Measurements from ENCODE around the gene PSMB1.
"Not testable (repeated sequence)": the region's sequence is repeated elsewhere in the genome, so short reads cannot be mapped to it uniquely, and the experiment has no call there.

Gene PSMB1

DNA sequence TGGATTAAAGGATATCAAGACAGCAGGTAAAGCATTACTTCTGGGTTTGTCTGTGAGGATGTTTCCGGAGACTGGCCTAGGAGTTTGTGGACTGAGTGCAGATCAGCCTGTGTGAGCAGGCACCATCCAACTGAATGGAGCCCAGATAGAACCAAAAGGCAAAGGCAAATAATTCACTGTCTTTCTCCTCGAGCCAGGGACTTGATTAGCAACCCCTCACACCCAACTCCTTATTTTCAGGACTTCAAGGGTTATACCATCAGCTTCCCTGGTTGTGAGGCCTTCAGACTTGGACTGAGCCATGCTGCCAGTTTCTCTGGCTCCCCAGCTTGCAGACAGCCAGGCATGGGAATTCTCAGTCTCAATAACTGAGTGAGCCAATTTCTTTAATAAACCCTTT lies 19.3 kb downstream of the PSMB1 start:
- DNase-seq, result no peak

GRCh38 chr6:170532867-170533488 lies 20.1 kb downstream of the PSMB1 start:
- no peak for DNase-seq

- peak; percentile 26 for DNase-seq
Observed at GRCh38 chr6:170529839-170530469, 23.2 kb downstream of the PSMB1 start.

DNA sequence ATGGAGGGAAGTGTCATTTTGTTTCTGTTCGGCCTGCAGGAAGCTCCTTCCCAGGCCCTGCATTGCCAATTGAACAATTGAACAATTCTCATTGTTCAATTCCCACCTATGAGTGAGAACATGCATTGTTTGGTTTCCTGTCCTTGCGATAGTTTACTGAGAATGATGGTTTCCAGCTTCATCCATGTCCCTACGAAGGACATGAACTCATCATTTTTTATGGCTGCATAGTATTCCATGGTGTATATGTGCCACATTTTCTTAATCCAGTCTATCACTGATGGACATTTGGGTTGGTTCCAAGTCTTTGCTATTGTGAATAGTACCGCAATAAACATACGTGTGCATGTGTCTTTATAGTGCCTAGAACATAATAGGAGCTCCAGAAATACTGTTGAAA lies 25.1 kb downstream of the PSMB1 start:
- not testable (repeated sequence) for DNase-seq

GRCh38 chr6:170525795-170526194 lies 27.3 kb downstream of the PSMB1 start:
- DNase-seq, result no peak

GRCh38 chr6:170524172-170524502 lies 29.0 kb downstream of the PSMB1 start:
- DNase-seq, result no peak

DNA sequence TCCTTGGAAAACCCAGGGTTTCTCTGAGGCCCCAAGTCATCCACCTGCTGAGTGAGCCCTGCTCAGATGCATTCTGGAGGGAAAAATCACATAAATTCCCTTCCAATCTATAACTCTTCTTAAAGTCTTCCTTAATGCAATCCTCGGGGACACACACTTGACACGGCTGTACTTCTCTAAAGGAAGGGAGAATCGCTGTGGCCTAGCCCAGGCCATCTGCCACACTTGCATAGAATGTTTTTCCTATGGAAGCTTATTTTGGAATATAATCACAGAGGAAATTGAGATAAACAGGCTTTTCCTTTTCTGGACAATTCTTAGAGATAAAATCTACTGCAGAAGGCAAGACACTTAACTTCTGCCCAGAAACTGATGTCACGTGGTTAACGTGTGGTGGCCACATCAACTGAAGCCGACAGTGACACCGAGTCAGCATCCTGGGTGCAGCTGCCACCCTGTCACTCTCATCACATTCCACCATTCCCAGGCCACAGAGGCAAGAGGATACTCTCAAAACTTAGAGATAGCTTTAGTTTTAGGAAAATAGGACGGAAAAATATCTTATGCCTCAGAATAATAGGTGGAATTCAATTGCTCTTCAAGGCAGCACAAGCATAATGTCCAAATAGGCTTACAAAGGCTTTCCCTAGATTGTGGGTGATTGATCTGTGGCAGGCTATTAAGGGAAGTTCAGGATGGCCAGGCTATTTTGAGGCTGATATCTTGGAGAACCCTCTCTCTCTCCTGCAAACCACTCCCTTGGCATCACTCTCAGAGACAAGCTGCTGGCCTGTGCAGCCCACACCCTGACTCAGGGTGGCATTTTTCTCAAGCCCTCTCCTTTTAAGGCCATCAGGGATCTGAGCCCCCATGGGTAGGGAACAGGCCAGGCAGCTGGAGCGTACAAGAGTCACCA lies 29.6 kb downstream of the PSMB1 start:
- DNase-seq, result no peak

- DNase-seq, result no peak
Observed at GRCh38 chr6:170522565-170523183, 30.4 kb downstream of the PSMB1 start.

GRCh38 chr6:170516783-170517616 lies 36.1 kb downstream of the PSMB1 start:
- DNase-seq, result no peak

- DNase-seq, result no peak
Observed at GRCh38 chr6:170514908-170515307, 38.2 kb downstream of the PSMB1 start.

- no peak for DNase-seq
Observed at GRCh38 chr6:170512249-170512648, 40.9 kb downstream of the PSMB1 start.

DNA sequence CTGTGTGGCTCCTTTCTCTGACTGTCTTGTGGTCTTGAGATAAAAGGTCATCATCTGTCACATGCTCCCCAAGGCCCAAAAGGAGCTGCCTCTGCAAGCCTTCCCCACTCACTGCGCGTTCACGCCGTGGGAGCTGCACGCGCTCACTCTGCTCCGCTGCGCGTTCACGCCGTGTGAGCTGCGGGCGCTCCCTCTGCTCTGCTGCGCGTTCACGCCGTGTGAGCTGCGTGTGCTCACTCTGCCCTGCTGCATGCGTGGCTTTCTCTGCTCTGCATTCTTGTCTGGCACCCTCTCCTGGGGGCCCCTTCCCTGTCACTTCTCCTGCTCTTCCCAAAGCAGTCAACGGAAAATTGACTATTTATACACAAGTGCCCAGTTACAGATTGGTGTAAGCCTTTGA lies 42.5 kb downstream of the PSMB1 start:
- DNase-seq, result no peak

DNA sequence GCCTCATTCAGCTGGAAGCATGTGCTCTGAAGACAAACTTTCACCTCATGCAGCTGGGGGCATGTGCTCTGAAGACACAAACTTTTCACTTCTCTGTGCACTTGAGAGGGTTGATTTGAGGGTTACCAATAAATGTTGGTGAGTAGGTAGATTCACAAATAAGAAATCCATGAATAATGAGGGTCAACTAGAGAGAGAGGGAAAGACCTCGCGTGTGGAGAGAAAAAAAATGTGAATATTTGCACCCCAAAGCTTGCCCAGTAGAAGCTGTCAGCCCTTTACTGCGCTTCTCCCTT lies 43.4 kb downstream of the PSMB1 start:
- DNase-seq, result no peak

DNA sequence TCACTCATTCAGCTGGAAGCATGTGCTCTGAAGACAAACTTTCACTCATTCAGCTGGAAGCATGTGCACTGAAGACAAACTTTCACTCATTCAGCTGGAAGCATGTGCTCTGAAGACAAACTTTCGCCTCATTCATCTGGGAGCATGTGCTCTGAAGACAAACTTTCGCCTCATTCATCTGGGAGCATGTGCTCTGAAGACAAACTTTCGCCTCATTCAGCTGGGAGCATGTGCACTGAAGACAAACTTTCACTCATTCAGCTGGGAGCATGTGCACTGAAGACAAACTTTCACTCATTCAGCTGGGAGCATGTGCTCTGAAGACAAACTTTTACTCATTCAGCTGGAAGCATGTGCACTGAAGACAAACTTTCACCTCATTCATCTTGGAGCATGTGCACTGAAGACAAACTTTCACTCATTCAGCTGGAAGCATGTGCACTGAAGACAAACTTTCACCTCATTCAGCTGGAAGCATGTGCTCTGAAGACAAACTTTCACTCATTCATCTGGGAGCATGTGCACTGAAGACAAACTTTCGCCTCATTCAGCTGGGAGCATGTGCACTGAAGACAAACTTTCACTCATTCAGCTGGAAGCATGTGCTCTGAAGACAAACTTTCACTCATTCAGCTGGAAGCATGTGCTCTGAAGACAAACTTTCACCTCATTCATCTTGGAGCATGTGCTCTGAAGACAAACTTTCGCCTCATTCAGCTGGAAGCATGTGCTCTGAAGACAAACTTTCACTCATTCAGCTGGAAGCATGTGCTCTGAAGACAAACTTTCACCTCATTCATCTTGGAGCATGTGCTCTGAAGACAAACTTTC lies 44.0 kb downstream of the PSMB1 start:
- DNase-seq, result not testable (repeated sequence)

DNA sequence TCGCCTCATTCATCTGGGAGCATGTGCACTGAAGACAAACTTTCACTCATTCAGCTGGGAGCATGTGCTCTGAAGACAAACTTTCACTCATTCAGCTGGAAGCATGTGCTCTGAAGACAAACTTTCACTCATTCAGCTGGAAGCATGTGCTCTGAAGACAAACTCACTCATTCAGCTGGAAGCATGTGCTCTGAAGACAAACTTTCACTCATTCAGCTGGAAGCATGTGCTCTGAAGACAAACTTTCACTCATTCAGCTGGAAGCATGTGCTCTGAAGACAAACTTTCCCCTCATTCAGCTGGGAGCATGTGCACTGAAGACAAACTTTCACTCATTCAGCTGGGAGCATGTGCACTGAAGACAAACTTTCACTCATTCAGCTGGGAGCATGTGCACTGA lies 44.8 kb downstream of the PSMB1 start:
- DNase-seq, result not testable (repeated sequence)

DNA sequence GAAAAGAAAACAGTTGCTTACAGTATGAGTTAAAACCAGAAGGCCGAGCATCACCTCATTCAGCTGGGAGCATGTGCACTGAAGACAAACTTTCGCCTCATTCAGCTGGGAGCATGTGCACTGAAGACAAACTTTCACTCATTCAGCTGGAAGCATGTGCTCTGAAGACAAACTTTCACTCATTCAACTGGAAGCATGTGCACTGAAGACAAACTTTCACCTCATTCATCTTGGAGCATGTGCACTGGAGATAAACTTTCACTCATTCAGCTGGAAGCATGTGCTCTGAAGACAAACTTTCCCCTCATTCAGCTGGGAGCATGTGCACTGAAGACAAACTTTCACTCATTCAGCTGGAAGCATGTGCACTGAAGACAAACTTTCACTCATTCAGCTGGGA lies 45.4 kb downstream of the PSMB1 start:
- DNase-seq, result not testable (repeated sequence)

- no peak for DNase-seq
Observed at GRCh38 chr6:170506446-170506845, 46.7 kb downstream of the PSMB1 start.

DNA sequence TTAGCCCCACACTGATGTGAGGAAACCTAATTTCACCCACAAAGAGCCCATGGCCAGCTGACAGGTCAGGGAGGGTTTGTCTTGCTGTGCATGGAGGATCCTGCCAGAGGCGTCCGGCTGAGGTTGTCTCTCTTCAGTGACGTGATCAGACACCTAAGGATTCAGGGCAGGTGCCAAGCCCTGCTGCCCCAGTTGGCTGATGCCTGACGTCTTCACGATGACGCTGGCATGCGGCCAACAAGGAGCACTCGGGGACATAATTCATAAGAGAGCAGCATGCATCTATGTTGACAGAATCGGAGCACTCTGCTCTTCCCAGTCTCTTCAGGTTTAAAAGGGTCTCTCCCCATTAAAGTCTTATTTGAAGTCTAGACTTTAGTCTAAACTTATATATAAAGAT lies 47.8 kb downstream of the PSMB1 start:
- DNase-seq, result no peak

DNA sequence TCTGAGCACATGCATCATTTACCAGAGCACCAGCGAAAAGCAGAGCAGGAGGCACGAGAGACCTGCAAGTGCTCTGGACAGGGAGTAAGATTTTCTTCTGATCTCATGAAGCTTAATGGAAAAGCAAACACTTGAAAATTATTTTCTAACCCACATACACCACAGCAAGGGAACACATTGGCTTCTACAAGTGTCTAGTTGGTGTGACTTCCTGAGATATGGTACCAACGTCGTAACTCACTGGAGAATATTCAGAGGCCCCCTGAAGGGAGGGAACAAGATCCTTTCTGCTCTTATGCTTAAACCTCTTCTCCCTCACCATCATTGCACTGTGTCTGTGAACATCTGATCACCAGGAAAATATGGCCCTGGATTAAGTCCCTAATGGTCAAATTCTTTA lies 48.6 kb downstream of the PSMB1 start:
- DNase-seq, result no peak

GRCh38 chr6:170503414-170503761 lies 49.7 kb downstream of the PSMB1 start:
- no peak for DNase-seq

- not testable (repeated sequence) for DNase-seq
Observed at GRCh38 chr6:170502733-170503413, 50.2 kb downstream of the PSMB1 start.
